HFF-Myc (cell line): Measurements from ENCODE around the gene HRH1.
"Not testable (repeated sequence)": the region's sequence is repeated elsewhere in the genome, so short reads cannot be mapped to it uniquely, and the experiment has no call there.

Experiments
- DNase-seq: peaks from one replicate; pipeline ENCODE4 v3.0.0-alpha.2; 2011; ENCODE audit warnings: low read depth; ENCODE audit errors: extremely low read depth
- H3K4me3 ChIP-seq: replicated peaks from 2 replicates; pipeline ENCODE4 v1.5.1; 2011; ENCODE audit warnings: low read depth, mild to moderate bottlenecking, control low read depth, low read length
- CTCF ChIP-seq: IDR thresholded peaks from 2 replicates; pipeline ENCODE4 v1.5.1; 2012; ENCODE audit warnings: mild to moderate bottlenecking, low read depth, low read length, control low read depth; ENCODE audit errors: missing control alignments

The HRH1 gene

GRCh38 chr3:11250902-11251806, 96.9 kb downstream of the HRH1 start:
- TF ChIP-seq CTCF: no peak
- no peak overlapping the region for H3K4me3 ChIP-seq
- DNase-seq: no peak

GRCh38 chr3:11251807-11252176, 97.5 kb downstream of the HRH1 start:
- DNase-seq: no peak
- no peak for TF ChIP-seq CTCF
- H3K4me3 ChIP-seq: no peak overlapping the region

- H3K4me3 ChIP-seq: no peak overlapping the region
- no peak for TF ChIP-seq CTCF
- DNase-seq: no peak
Observed at GRCh38 chr3:11254876-11255275, 100.6 kb downstream of the HRH1 start.

GRCh38 chr3:11255537-11255936, 101.2 kb downstream of the HRH1 start:
- not testable (repeated sequence) for H3K4me3 ChIP-seq, DNase-seq

- DNase-seq: no peak
- TF ChIP-seq CTCF: no peak
- H3K4me3 ChIP-seq: no peak overlapping the region
Observed at GRCh38 chr3:11258958-11259357, 104.7 kb downstream of the HRH1 start.

GRCh38 chr3:11260460-11260859, 106.2 kb downstream of the HRH1 start:
- DNase-seq: no peak
- TF ChIP-seq CTCF: no peak

GRCh38 chr3:11269007-11269406, 114.7 kb downstream of the HRH1 start:
- DNase-seq: no peak
- no peak overlapping the region for H3K4me3 ChIP-seq
- TF ChIP-seq CTCF: no peak

More at GRCh38 chr3:11260460-11260859, 106.2 kb downstream of the HRH1 start:
- no peak overlapping the region for H3K4me3 ChIP-seq
